Neuronal stem cell (in vitro differentiated cells): ENCODE measurements around the gene RRP1.

ENCODE experiments used
- DNase-seq: peaks from one replicate; pipeline ENCODE4 v3.0.0-alpha.2; 2013; ENCODE audit warnings: low spot score
- H2AFZ ChIP-seq: one replicate; pipeline ENCODE4 v1.6.1; 2013; ENCODE audit warnings: mild to moderate bottlenecking, low read length, inconsistent platforms
- H2AK5ac ChIP-seq: 2 replicates; pipeline ENCODE4 v1.6.1; 2013; ENCODE audit warnings: low read depth, mild to moderate bottlenecking, inconsistent platforms, low read length, moderate library complexity, mixed read lengths
- H2BK120ac ChIP-seq: 2 replicates; pipeline ENCODE4 v1.6.1; 2013; ENCODE audit warnings: low read depth, mild to moderate bottlenecking, inconsistent platforms, low read length, moderate library complexity, mixed read lengths
- H2BK12ac ChIP-seq: one replicate; pipeline ENCODE4 v1.6.1; 2013; ENCODE audit warnings: low read length, inconsistent platforms
- H2BK15ac ChIP-seq: 2 replicates; pipeline ENCODE4 v1.6.1; 2013; ENCODE audit warnings: mild to moderate bottlenecking, low read length, inconsistent platforms, mixed read lengths
- H2BK5ac ChIP-seq: one replicate; pipeline ENCODE4 v1.6.1; 2013; ENCODE audit warnings: inconsistent platforms, mild to moderate bottlenecking, low read length, moderate library complexity
- H3K14ac ChIP-seq: one replicate; pipeline ENCODE4 v1.6.1; 2013; ENCODE audit warnings: low read length, inconsistent platforms
- H3K18ac ChIP-seq: 2 replicates; pipeline ENCODE4 v1.6.1; 2013; ENCODE audit warnings: low read length, inconsistent platforms
- H3K23ac ChIP-seq: 2 replicates; pipeline ENCODE4 v1.6.1; 2013; ENCODE audit warnings: low read depth, mild to moderate bottlenecking, mixed read lengths, low read length, inconsistent platforms; ENCODE audit not compliant: poor library complexity
- H3K27ac ChIP-seq: replicated peaks from 3 replicates; pipeline ENCODE4 v1.5.1; 2013; ENCODE audit warnings: low read length, inconsistent platforms
- H3K27me3 ChIP-seq, 3 experiments: 2 replicates each; pipeline ENCODE4 v1.6.1; 2013; ENCODE audit warnings: low read length in 3 of 3, mild to moderate bottlenecking in 2 of 3, inconsistent platforms in 1 of 3, low read depth in 1 of 3, mixed read lengths in 1 of 3, moderate library complexity in 1 of 3; ENCODE audit not compliant: control insufficient read depth in 3 of 3, insufficient read depth in 3 of 3
- H3K36me3 ChIP-seq, 2 donors: replicated peaks in 1 of 2; 2 replicates each; pipeline ENCODE4 v1.6.1; 2013; ENCODE audit warnings: low read length in 2 of 2; ENCODE audit not compliant: control insufficient read depth in 2 of 2, insufficient read depth in 2 of 2
- H3K4ac ChIP-seq: 2 replicates; pipeline ENCODE4 v1.6.1; 2013; ENCODE audit warnings: inconsistent platforms, mild to moderate bottlenecking, low read length, moderate library complexity
- H3K4me1 ChIP-seq, 2 donors: 1 replicate in 1 of 2; 2 replicates in 1 of 2; pipeline ENCODE4 v1.6.1; 2013; ENCODE audit warnings: low read length in 2 of 2, low read depth in 1 of 2; ENCODE audit not compliant: control insufficient read depth in 2 of 2, insufficient read depth in 1 of 2
- H3K4me2 ChIP-seq: one replicate; pipeline ENCODE4 v1.6.1; 2013; ENCODE audit warnings: mild to moderate bottlenecking, low read length, inconsistent platforms; ENCODE audit not compliant: insufficient read depth, poor library complexity, severe bottlenecking
- H3K4me3 ChIP-seq, 2 donors: 2 replicates each; pipeline ENCODE4 v1.5.1; 2013; ENCODE audit warnings: low read length in 2 of 2, mild to moderate bottlenecking in 2 of 2, inconsistent platforms in 1 of 2, moderate library complexity in 1 of 2
- H3K79me1 ChIP-seq: one replicate; pipeline ENCODE4 v1.6.1; 2013; ENCODE audit warnings: low read depth, mild to moderate bottlenecking, inconsistent platforms, low read length, moderate library complexity
- H3K9ac ChIP-seq: one replicate; pipeline ENCODE4 v1.6.1; 2013; ENCODE audit warnings: mild to moderate bottlenecking, low read depth, low read length, inconsistent platforms; ENCODE audit not compliant: poor library complexity
- H3K9me3 ChIP-seq, 2 donors: replicated peaks in 1 of 2; 2 replicates each; pipeline versions ENCODE3 to v1.6.1; 2013; ENCODE audit warnings: low read length in 2 of 2, mild to moderate bottlenecking in 2 of 2, inconsistent platforms in 1 of 2, low read depth in 1 of 2, mixed read lengths in 1 of 2, moderate library complexity in 1 of 2; ENCODE audit not compliant: control insufficient read depth in 2 of 2, insufficient read depth in 1 of 2
- H4K8ac ChIP-seq: one replicate; pipeline ENCODE4 v1.6.1; 2013; ENCODE audit warnings: low read depth, mild to moderate bottlenecking, inconsistent platforms, low read length, moderate library complexity
- H4K91ac ChIP-seq: one replicate; pipeline ENCODE4 v1.6.1; 2013; ENCODE audit warnings: low read length, low read depth, mild to moderate bottlenecking, inconsistent platforms; ENCODE audit not compliant: poor library complexity
- WGBS, 2 donors: extraction: QIAGEN DNeasy Blood & Tissue Kit; methylation state at CpG; one replicate each; pipeline ENCODE4 v1.1.7; 2013; ENCODE audit warnings: missing lambda C conversion rate in 2 of 2, mixed read lengths in 1 of 2; ENCODE audit not compliant: insufficient read length in 2 of 2, insufficient replicate concordance in 1 of 2; ENCODE audit errors: extremely low coverage in 2 of 2; 5-methylcytosine and 5-hydroxymethylcytosine counted together

RRP1 gene

DNA sequence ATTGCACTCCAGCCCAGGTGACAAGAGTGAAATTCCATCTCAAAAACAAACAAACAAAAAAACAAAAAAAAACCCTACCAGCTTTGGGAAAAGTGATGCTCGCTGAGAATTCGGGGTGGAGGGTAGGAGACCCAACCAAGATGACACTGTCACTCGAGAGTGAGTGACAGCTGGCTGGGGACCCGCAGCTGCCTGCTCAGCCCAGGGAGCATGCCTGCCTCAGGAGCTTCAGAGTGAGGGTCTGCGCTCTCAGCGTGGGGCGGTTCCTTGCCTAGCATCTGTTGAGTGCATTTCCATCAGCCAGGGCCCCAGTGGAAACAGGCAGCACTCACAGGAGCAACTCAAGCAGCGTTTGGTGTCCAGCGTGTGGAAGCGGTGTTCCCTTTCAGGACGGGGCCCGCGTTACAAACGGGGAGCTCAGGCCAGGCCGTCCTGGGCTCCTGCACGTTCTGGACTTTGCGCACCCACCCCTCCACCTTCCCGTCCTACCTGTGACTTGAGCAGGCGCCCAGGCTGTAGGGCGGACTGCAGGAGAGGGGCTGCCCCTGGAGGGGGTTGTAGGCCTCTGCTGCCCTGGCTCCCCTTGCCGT, 19.2 kb upstream of the RRP1 start:
- peak overlapping the region; percentile 98 for H3K23ac ChIP-seq
- no peak overlapping the region for H3K27ac ChIP-seq
- no peak overlapping the region for H3K4ac ChIP-seq
- H3K9ac ChIP-seq: no peak overlapping the region
- H2BK12ac ChIP-seq: peak overlapping the region; percentile 90
- H3K4me1 ChIP-seq: peaks cover 18 to 25% of the 10 kb centered on the region in 2 donors
- H3K18ac ChIP-seq: peak overlapping the region; percentile 85
- peak overlapping the region; percentile 66 for H2BK5ac ChIP-seq
- peak overlapping the region; percentile 81 for H2AK5ac ChIP-seq
- H3K9me3 ChIP-seq: peaks cover 0 to 2% of the 10 kb centered on the region in 2 donors
- peak overlapping the region; percentile 38 for H3K14ac ChIP-seq
- H3K4me3 ChIP-seq: no peak overlapping the region
- H3K36me3 ChIP-seq: peaks cover 16 to 23% of the 10 kb centered on the region in 2 donors
- peaks cover 4% of the 10 kb centered on the region for H3K79me1 ChIP-seq
- H2BK120ac ChIP-seq: no peak overlapping the region
- no peaks in the 10 kb centered on the region for H3K27me3 ChIP-seq
- no peak overlapping the region for H4K91ac ChIP-seq
- H4K8ac ChIP-seq: peak overlapping the region; percentile 17
- no peak overlapping the region for H2BK15ac ChIP-seq
- no peak for DNase-seq
- no CpG with 5 or more reads among the region's 21 CpGs for WGBS, 2 donors
- H3K4me2 ChIP-seq: no peak overlapping the region
- no peak overlapping the region for H2AFZ ChIP-seq

GRCh38 chr21:43771199-43771675, 18.1 kb upstream of the RRP1 start:
- Histone ChIP-seq H2BK120ac (no peak overlapping the region), H3K4me1 (peaks cover 19 to 26% of the 10 kb centered on the region in 2 donors), H3K14ac (no peak overlapping the region), H2BK5ac (peak overlapping the region; percentile 59), H3K18ac (no peak overlapping the region), H2BK12ac (no peak overlapping the region), H4K8ac (no peak overlapping the region), H3K4ac (no peak overlapping the region), H3K9me3 (peaks cover 0 to 2% of the 10 kb centered on the region in 2 donors), H3K27me3 (no peaks in the 10 kb centered on the region), H3K36me3 (peaks cover 16 to 23% of the 10 kb centered on the region in 2 donors), H2BK15ac (no peak overlapping the region), H3K4me2 (no peak overlapping the region), H3K4me3 (no peak overlapping the region), H3K23ac (peak overlapping the region; percentile 34), H2AK5ac (peak overlapping the region; percentile 11), H4K91ac (no peak overlapping the region), H3K9ac (no peak overlapping the region), H2AFZ (no peak overlapping the region), H3K79me1 (peaks cover 9% of the 10 kb centered on the region), H3K27ac (no peak overlapping the region)
- DNase-seq: no peak
- no CpG with 5 or more reads among the region's 13 CpGs for WGBS, 2 donors

DNA sequence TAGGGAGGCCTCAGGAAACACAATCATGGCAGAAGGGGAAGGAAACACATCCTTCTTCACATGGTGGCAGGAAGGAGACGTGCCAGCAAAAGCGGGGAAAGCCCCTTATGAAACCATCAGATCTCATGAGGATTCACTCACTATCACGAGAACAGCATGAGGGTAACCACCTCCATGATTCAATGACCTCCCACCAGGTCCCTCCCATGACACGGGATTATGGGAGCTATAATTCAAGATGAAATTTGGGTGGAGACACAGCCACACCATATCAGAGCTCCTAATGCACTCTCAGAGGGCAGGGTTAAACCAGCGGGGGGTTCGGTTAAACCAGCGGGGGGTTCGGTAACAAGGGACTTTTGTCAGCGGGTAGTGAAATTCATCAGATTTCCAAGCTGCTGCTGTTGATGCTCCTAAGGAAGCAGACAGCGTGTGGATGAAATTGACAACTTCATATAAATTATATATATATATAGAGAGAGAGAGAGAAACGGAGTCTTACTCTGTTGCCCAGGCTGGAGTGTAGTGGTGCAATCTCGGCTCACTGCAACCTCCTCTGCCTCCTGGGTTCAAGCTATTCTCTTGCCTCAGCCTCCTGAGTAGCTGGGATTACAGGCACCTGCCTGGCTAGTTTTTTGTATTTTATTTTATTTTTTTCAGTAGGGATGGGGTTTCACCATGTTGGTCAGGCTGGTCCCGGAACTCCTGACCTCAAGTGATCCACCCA, 17.5 kb upstream of the RRP1 start:
- no peak overlapping the region for H4K8ac ChIP-seq
- no peak overlapping the region for H2AFZ ChIP-seq
- peaks cover 9% of the 10 kb centered on the region for H3K79me1 ChIP-seq

GRCh38 chr21:43772425-43772821, 17.0 kb upstream of the RRP1 start:
- Histone ChIP-seq H3K9ac (no peak overlapping the region), H3K9me3 (no peaks in the 10 kb centered on the region), H3K23ac (no peak overlapping the region), H3K4ac (no peak overlapping the region), H3K14ac (no peak overlapping the region), H3K79me1 (peaks cover 9% of the 10 kb centered on the region), H2BK5ac (no peak overlapping the region), H4K8ac (no peak overlapping the region), H3K4me3 (no peak overlapping the region), H3K27me3 (no peaks in the 10 kb centered on the region), H4K91ac (no peak overlapping the region), H3K4me1 (peaks cover 14 to 18% of the 10 kb centered on the region in 2 donors), H2BK15ac (no peak overlapping the region), H2BK120ac (no peak overlapping the region), H2AFZ (no peak overlapping the region), H2BK12ac (no peak overlapping the region), H3K27ac (no peak overlapping the region), H3K18ac (no peak overlapping the region), H2AK5ac (no peak overlapping the region), H3K4me2 (no peak overlapping the region), H3K36me3 (peaks cover 16 to 23% of the 10 kb centered on the region in 2 donors)
- no CpG with 5 or more reads among the region's 6 CpGs for WGBS, 2 donors
- no peak for DNase-seq

More for the DNA sequence above, 17.5 kb upstream of the RRP1 start:
- Histone ChIP-seq H2BK5ac (no peak overlapping the region), H3K4me3 (no peak overlapping the region), H4K91ac (no peak overlapping the region), H3K18ac (no peak overlapping the region), H3K23ac (no peak overlapping the region), H3K9me3 (peaks cover 0 to 2% of the 10 kb centered on the region in 2 donors), H3K9ac (no peak overlapping the region), H2BK120ac (no peak overlapping the region), H3K4ac (no peak overlapping the region), H3K14ac (no peak overlapping the region), H2BK15ac (no peak overlapping the region), H3K4me2 (no peak overlapping the region), H3K27me3 (no peaks in the 10 kb centered on the region), H2BK12ac (no peak overlapping the region), H3K36me3 (peaks cover 16 to 23% of the 10 kb centered on the region in 2 donors), H3K4me1 (peaks cover 19 to 24% of the 10 kb centered on the region in 2 donors), H2AK5ac (no peak overlapping the region), H3K27ac (no peak overlapping the region)
- no CpG with 5 or more reads among the region's 13 CpGs for WGBS, 2 donors
- DNase-seq: no peak
